ENCODE results near the gene KRT32.

Gene KRT32

GRCh38 chr17:41453066-41453465 is 14.1 kb downstream of the KRT32 start:
- no peak overlapping the region for H3K9ac ChIP-seq (ENCODE audit: low read length)
- H3K4me1 ChIP-seq (ENCODE audit: control insufficient read depth, insufficient read depth, low read length), result no peaks in the 10 kb centered on the region
- H3K4me3 ChIP-seq (ENCODE audit: low read length), result no peak overlapping the region
- no peaks in the 10 kb centered on the region for H3K36me3 ChIP-seq (ENCODE audit: control insufficient read depth, insufficient read depth, low read length)
- no peaks in the 10 kb centered on the region for H3K9me3 ChIP-seq (ENCODE audit: control insufficient read depth, low read length)
- peaks cover 5% of the 10 kb centered on the region for H3K27me3 ChIP-seq (ENCODE audit: control insufficient read depth, insufficient read depth, low read length)

GRCh38 chr17:41452281-41452680 is 14.9 kb downstream of the KRT32 start:
- Histone ChIP-seq H3K36me3 (ENCODE audit: control insufficient read depth, insufficient read depth, low read length) (no peaks in the 10 kb centered on the region), H3K9ac (ENCODE audit: low read length) (no peak overlapping the region), H3K9me3 (ENCODE audit: control insufficient read depth, low read length) (no peaks in the 10 kb centered on the region), H3K4me3 (ENCODE audit: low read length) (no peak overlapping the region), H3K4me1 (ENCODE audit: control insufficient read depth, insufficient read depth, low read length) (no peaks in the 10 kb centered on the region), H3K27me3 (ENCODE audit: control insufficient read depth, insufficient read depth, low read length) (peaks cover 5% of the 10 kb centered on the region)

GRCh38 chr17:41451154-41451728 is 15.9 kb downstream of the KRT32 start:
- Histone ChIP-seq H3K9me3 (ENCODE audit: control insufficient read depth, low read length) (no peaks in the 10 kb centered on the region), H3K4me1 (ENCODE audit: control insufficient read depth, insufficient read depth, low read length) (no peaks in the 10 kb centered on the region), H3K9ac (ENCODE audit: low read length) (no peak overlapping the region), H3K27me3 (ENCODE audit: control insufficient read depth, insufficient read depth, low read length) (peaks cover 5% of the 10 kb centered on the region), H3K36me3 (ENCODE audit: control insufficient read depth, insufficient read depth, low read length) (no peaks in the 10 kb centered on the region), H3K4me3 (ENCODE audit: low read length) (no peak overlapping the region)

GRCh38 chr17:41449008-41449407 is 18.2 kb downstream of the KRT32 start:
- peaks cover 4% of the 10 kb centered on the region for H3K27me3 ChIP-seq (ENCODE audit: control insufficient read depth, insufficient read depth, low read length)
- H3K36me3 ChIP-seq (ENCODE audit: control insufficient read depth, insufficient read depth, low read length), result no peaks in the 10 kb centered on the region
- H3K9me3 ChIP-seq (ENCODE audit: control insufficient read depth, low read length), result no peaks in the 10 kb centered on the region
- H3K9ac ChIP-seq (ENCODE audit: low read length), result no peak overlapping the region
- no peaks in the 10 kb centered on the region for H3K4me1 ChIP-seq (ENCODE audit: control insufficient read depth, insufficient read depth, low read length)
- no peak overlapping the region for H3K4me3 ChIP-seq (ENCODE audit: low read length)

GRCh38 chr17:41448506-41448905 is 18.7 kb downstream of the KRT32 start:
- Histone ChIP-seq H3K36me3 (ENCODE audit: control insufficient read depth, insufficient read depth, low read length) (no peaks in the 10 kb centered on the region), H3K9me3 (ENCODE audit: control insufficient read depth, low read length) (no peaks in the 10 kb centered on the region), H3K9ac (ENCODE audit: low read length) (no peak overlapping the region), H3K4me1 (ENCODE audit: control insufficient read depth, insufficient read depth, low read length) (no peaks in the 10 kb centered on the region), H3K27me3 (ENCODE audit: control insufficient read depth, insufficient read depth, low read length) (no peaks in the 10 kb centered on the region), H3K4me3 (ENCODE audit: low read length) (no peak overlapping the region)

- H3K9me3 ChIP-seq (ENCODE audit: control insufficient read depth, low read length), result no peaks in the 10 kb centered on the region
- no peaks in the 10 kb centered on the region for H3K36me3 ChIP-seq (ENCODE audit: control insufficient read depth, insufficient read depth, low read length)
- H3K4me1 ChIP-seq (ENCODE audit: control insufficient read depth, insufficient read depth, low read length), result no peaks in the 10 kb centered on the region
- H3K9ac ChIP-seq (ENCODE audit: low read length), result no peak overlapping the region
- H3K4me3 ChIP-seq (ENCODE audit: low read length), result no peak overlapping the region
- H3K27me3 ChIP-seq (ENCODE audit: control insufficient read depth, insufficient read depth, low read length), result no peaks in the 10 kb centered on the region
Measured at GRCh38 chr17:41446806-41447205, 20.4 kb downstream of the KRT32 start.

GRCh38 chr17:41444640-41445039 is 22.5 kb downstream of the KRT32 start:
- no peak overlapping the region for H3K4me3 ChIP-seq (ENCODE audit: low read length)
- H3K9me3 ChIP-seq (ENCODE audit: control insufficient read depth, low read length), result no peaks in the 10 kb centered on the region
- H3K4me1 ChIP-seq (ENCODE audit: control insufficient read depth, insufficient read depth, low read length), result no peaks in the 10 kb centered on the region
- no peaks in the 10 kb centered on the region for H3K27me3 ChIP-seq (ENCODE audit: control insufficient read depth, insufficient read depth, low read length)
- no peak overlapping the region for H3K9ac ChIP-seq (ENCODE audit: low read length)
- no peaks in the 10 kb centered on the region for H3K36me3 ChIP-seq (ENCODE audit: control insufficient read depth, insufficient read depth, low read length)

- Histone ChIP-seq H3K27me3 (ENCODE audit: control insufficient read depth, insufficient read depth, low read length) (no peaks in the 10 kb centered on the region), H3K4me1 (ENCODE audit: control insufficient read depth, insufficient read depth, low read length) (no peaks in the 10 kb centered on the region), H3K36me3 (ENCODE audit: control insufficient read depth, insufficient read depth, low read length) (no peaks in the 10 kb centered on the region), H3K9ac (ENCODE audit: low read length) (no peak overlapping the region), H3K4me3 (ENCODE audit: low read length) (no peak overlapping the region), H3K9me3 (ENCODE audit: control insufficient read depth, low read length) (no peaks in the 10 kb centered on the region)
Measured at GRCh38 chr17:41444186-41444585, 23.0 kb downstream of the KRT32 start.

GRCh38 chr17:41442739-41443138 is 24.4 kb downstream of the KRT32 start:
- Histone ChIP-seq H3K27me3 (ENCODE audit: control insufficient read depth, insufficient read depth, low read length) (no peaks in the 10 kb centered on the region), H3K9ac (ENCODE audit: low read length) (no peak overlapping the region), H3K4me3 (ENCODE audit: low read length) (no peak overlapping the region), H3K36me3 (ENCODE audit: control insufficient read depth, insufficient read depth, low read length) (no peaks in the 10 kb centered on the region), H3K9me3 (ENCODE audit: control insufficient read depth, low read length) (no peaks in the 10 kb centered on the region), H3K4me1 (ENCODE audit: control insufficient read depth, insufficient read depth, low read length) (no peaks in the 10 kb centered on the region)

- H3K4me3 ChIP-seq (ENCODE audit: low read length), result no peak within 1 kb of the TSS
- H3K9me3 ChIP-seq (ENCODE audit: control insufficient read depth, low read length), result no peaks in the 10 kb centered on the region
- H3K9ac ChIP-seq (ENCODE audit: low read length), result no peak within 1 kb of the TSS
- H3K36me3 ChIP-seq (ENCODE audit: control insufficient read depth, insufficient read depth, low read length), result no peaks in the 10 kb centered on the region
- no peaks in the 10 kb centered on the region for H3K27me3 ChIP-seq (ENCODE audit: control insufficient read depth, insufficient read depth, low read length)
- H3K4me1 ChIP-seq (ENCODE audit: control insufficient read depth, insufficient read depth, low read length), result no peaks in the 10 kb centered on the region
Measured at GRCh38 chr17:41440531-41441033, 26.6 kb downstream of the KRT32 start, which contains the start of gene KRT38. Gene KRT38 (minus strand): TSS chr17:41440983. CDS start chr17:41440921, 62 bp downstream.

GRCh38 chr17:41439375-41439774 is 27.8 kb downstream of the KRT32 start:
- Histone ChIP-seq H3K4me3 (ENCODE audit: low read length) (no peak overlapping the region), H3K36me3 (ENCODE audit: control insufficient read depth, insufficient read depth, low read length) (no peaks in the 10 kb centered on the region), H3K4me1 (ENCODE audit: control insufficient read depth, insufficient read depth, low read length) (no peaks in the 10 kb centered on the region), H3K9me3 (ENCODE audit: control insufficient read depth, low read length) (no peaks in the 10 kb centered on the region), H3K9ac (ENCODE audit: low read length) (no peak overlapping the region), H3K27me3 (ENCODE audit: control insufficient read depth, insufficient read depth, low read length) (no peaks in the 10 kb centered on the region)

GRCh38 chr17:41437769-41438168 is 29.4 kb downstream of the KRT32 start:
- H3K9ac ChIP-seq (ENCODE audit: low read length), result no peak overlapping the region
- no peaks in the 10 kb centered on the region for H3K36me3 ChIP-seq (ENCODE audit: control insufficient read depth, insufficient read depth, low read length)
- H3K4me3 ChIP-seq (ENCODE audit: low read length), result no peak overlapping the region
- H3K27me3 ChIP-seq (ENCODE audit: control insufficient read depth, insufficient read depth, low read length), result no peaks in the 10 kb centered on the region
- no peaks in the 10 kb centered on the region for H3K9me3 ChIP-seq (ENCODE audit: control insufficient read depth, low read length)
- no peaks in the 10 kb centered on the region for H3K4me1 ChIP-seq (ENCODE audit: control insufficient read depth, insufficient read depth, low read length)

- Histone ChIP-seq H3K4me1 (ENCODE audit: control insufficient read depth, insufficient read depth, low read length) (no peaks in the 10 kb centered on the region), H3K9me3 (ENCODE audit: control insufficient read depth, low read length) (no peaks in the 10 kb centered on the region), H3K36me3 (ENCODE audit: control insufficient read depth, insufficient read depth, low read length) (no peaks in the 10 kb centered on the region), H3K9ac (ENCODE audit: low read length) (no peak overlapping the region), H3K4me3 (ENCODE audit: low read length) (no peak overlapping the region), H3K27me3 (ENCODE audit: control insufficient read depth, insufficient read depth, low read length) (no peaks in the 10 kb centered on the region)
Measured at GRCh38 chr17:41437254-41437653, 29.9 kb downstream of the KRT32 start.
